ENCODE results near the gene CDCA7L.

DNA sequence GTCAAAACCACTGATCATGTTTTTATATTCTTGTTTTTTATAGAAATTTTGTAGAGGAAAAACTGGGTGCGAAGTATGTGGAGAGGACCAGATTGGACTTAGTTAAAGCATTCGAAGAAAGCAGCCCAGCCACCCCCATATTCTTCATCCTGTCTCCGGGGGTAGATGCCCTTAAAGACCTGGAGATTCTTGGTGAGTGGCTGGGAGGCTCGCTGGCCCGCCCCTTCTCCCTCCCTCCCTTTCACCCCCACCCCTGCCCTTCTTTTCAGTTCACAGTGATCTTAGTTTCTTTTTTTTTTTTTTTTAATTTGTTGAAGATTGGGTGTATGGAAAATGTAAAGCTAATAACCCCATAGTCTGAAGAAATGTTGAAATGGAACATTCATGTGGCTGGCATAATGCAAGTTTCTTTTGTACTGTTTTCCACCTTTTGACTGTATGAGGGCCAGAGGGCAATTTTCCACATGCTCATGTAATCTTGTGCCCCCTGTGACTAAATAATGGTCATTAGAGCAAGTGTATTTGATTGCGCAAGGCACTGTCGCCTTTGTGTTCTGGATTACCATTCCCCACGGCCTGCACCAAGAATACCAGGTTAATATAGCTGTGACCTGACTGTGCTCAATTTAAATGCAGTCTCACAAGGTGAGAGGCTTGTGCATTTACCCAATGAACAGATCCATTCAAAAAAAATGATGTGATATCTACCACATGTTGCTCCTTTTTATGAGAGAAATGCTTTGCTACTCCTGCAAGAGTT, 77.7 kb downstream of the CDCA7L start:
- TF ChIP-seq, protein P1, sequence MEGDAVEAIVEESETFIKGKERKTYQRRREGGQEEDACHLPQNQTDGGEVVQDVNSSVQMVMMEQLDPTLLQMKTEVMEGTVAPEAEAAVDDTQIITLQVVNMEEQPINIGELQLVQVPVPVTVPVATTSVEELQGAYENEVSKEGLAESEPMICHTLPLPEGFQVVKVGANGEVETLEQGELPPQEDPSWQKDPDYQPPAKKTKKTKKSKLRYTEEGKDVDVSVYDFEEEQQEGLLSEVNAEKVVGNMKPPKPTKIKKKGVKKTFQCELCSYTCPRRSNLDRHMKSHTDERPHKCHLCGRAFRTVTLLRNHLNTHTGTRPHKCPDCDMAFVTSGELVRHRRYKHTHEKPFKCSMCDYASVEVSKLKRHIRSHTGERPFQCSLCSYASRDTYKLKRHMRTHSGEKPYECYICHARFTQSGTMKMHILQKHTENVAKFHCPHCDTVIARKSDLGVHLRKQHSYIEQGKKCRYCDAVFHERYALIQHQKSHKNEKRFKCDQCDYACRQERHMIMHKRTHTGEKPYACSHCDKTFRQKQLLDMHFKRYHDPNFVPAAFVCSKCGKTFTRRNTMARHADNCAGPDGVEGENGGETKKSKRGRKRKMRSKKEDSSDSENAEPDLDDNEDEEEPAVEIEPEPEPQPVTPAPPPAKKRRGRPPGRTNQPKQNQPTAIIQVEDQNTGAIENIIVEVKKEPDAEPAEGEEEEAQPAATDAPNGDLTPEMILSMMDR (IDR thresholded peaks at IDR 0.05 in 8 of 11, conservative IDR thresholded peaks at IDR 0.05 in 3 of 11): no peak
- no peak for TF ChIP-seq POLR2A (IDR thresholded peaks at IDR 0.05)
- no peak for TF ChIP-seq POLR2AphosphoS5 (IDR thresholded peaks at IDR 0.05)
